IMR-90 (cell line): Measurements from ENCODE around the gene FFAR1. TPM values are rescaled to one million over a fixed set of nuclear protein-coding genes. Genes with fewer than 3 reads are reported as not detected.

Source experiments
- ATAC-seq: fragments of 200-7000 bp; cut with Tn5 transposase; 2 replicates; pipeline ENCODE4 v1.9.1; 2020; ENCODE audit warnings: low read depth, mild to moderate bottlenecking, moderate library complexity
- BruUV-seq: library from RNA; stranded (reverse); fragments of 400-500 nt; replicated peaks from 2 replicates; lab custom pipeline; 2021; lab: Mats Ljungman, UMichigan
- CTCF ChIA-PET: fragments of 300-600 bp; formaldehyde crosslinking; extraction: SDS; loops from one replicate; lab custom pipeline; 2021; ENCODE audit warnings: antibody characterized with exemption; lab: Yijun Ruan, JAX
- POLR2A ChIA-PET: fragments of 300-600 bp; sonication (Branson Sonifier 250); formaldehyde crosslinking; loops from one replicate; lab custom pipeline; 2022; ENCODE audit warnings: antibody characterized with exemption; ENCODE audit not compliant: unreplicated experiment; lab: Charles Lee
- DNase-seq: peaks from one replicate; pipeline ENCODE4 v3.0.0; 2013
- H2AFZ ChIP-seq: replicated peaks from 2 replicates; pipeline ENCODE3; 2013; ENCODE audit warnings: low read length, mild to moderate bottlenecking; ENCODE audit not compliant: poor library complexity
- H2AK5ac ChIP-seq: 2 replicates; pipeline ENCODE4 v1.6.1; 2013; ENCODE audit warnings: low read depth, low read length, inconsistent platforms
- H2AK9ac ChIP-seq: replicated peaks from 2 replicates; pipeline ENCODE3; 2013; ENCODE audit warnings: mild to moderate bottlenecking, low read depth, low read length, moderate library complexity; ENCODE audit not compliant: poor library complexity
- H2BK120ac ChIP-seq: 2 replicates; pipeline ENCODE4 v1.6.1; 2013; ENCODE audit warnings: low read depth, low read length, inconsistent platforms
- H2BK15ac ChIP-seq: 3 replicates; pipeline ENCODE4 v1.6.1; 2013; ENCODE audit warnings: low read depth, low read length, inconsistent platforms
- H2BK20ac ChIP-seq: 2 replicates; pipeline ENCODE4 v1.6.1; 2013; ENCODE audit warnings: low read depth, mild to moderate bottlenecking, inconsistent platforms, low read length, moderate library complexity
- H2BK5ac ChIP-seq: 2 replicates; pipeline ENCODE4 v1.6.1; 2013; ENCODE audit warnings: mild to moderate bottlenecking, low read depth, low read length, inconsistent platforms; ENCODE audit not compliant: poor library complexity, severe bottlenecking
- H3K14ac ChIP-seq: replicated peaks from 2 replicates; pipeline ENCODE4 v1.6.1; 2013; ENCODE audit warnings: low read depth, low read length, inconsistent platforms
- H3K18ac ChIP-seq: 2 replicates; pipeline ENCODE4 v1.6.1; 2013; ENCODE audit warnings: low read depth, low read length, control low read depth
- H3K23ac ChIP-seq: 2 replicates; pipeline ENCODE4 v1.6.1; 2013; ENCODE audit warnings: low read depth, low read length, inconsistent platforms
- H3K27ac ChIP-seq: 2 replicates; pipeline ENCODE4 v1.5.1; 2013; ENCODE audit warnings: mild to moderate bottlenecking, control low read depth, low read length; ENCODE audit not compliant: insufficient read depth
- H3K27me3 ChIP-seq: 2 replicates; pipeline ENCODE4 v1.6.1; 2013; ENCODE audit warnings: low read length; ENCODE audit not compliant: control insufficient read depth, insufficient read depth
- H3K36me3 ChIP-seq: 2 replicates; pipeline ENCODE4 v1.6.1; 2013; ENCODE audit warnings: low read length, mixed read lengths; ENCODE audit not compliant: control insufficient read depth, insufficient read depth
- H3K4ac ChIP-seq: 2 replicates; pipeline ENCODE4 v1.6.1; 2013; ENCODE audit warnings: low read depth, low read length, inconsistent platforms
- H3K4me1 ChIP-seq: 2 replicates; pipeline ENCODE4 v1.6.1; 2013; ENCODE audit warnings: low read length, mixed read lengths; ENCODE audit not compliant: control insufficient read depth, insufficient read depth
- H3K4me2 ChIP-seq: 2 replicates; pipeline ENCODE4 v1.6.1; 2013; ENCODE audit warnings: low read depth, mild to moderate bottlenecking, control low read depth, low read length, moderate library complexity
- H3K4me3 ChIP-seq: 2 replicates; pipeline ENCODE4 v1.5.1; 2013; ENCODE audit warnings: low read depth, mild to moderate bottlenecking, control low read depth, low read length, moderate library complexity; ENCODE audit not compliant: insufficient read depth
- H3K56ac ChIP-seq: 2 replicates; pipeline ENCODE4 v1.6.1; 2013; ENCODE audit warnings: low read length, inconsistent platforms; ENCODE audit not compliant: insufficient read depth; ENCODE audit errors: extremely low read depth
- H3K79me1 ChIP-seq, 2 experiments: 2 replicates each; pipeline ENCODE4 v1.6.1; 2013; ENCODE audit warnings: low read length in 2 of 2, inconsistent platforms in 1 of 2, low read depth in 1 of 2
- H3K9ac ChIP-seq: 2 replicates; pipeline ENCODE4 v1.6.1; 2013; ENCODE audit warnings: low read depth, low read length, control low read depth
- H3K9me1 ChIP-seq: 2 replicates; pipeline ENCODE4 v1.6.1; 2013; ENCODE audit warnings: low read length, inconsistent platforms; ENCODE audit not compliant: insufficient read depth
- H3K9me3 ChIP-seq: 2 replicates; pipeline ENCODE4 v1.6.1; 2013; ENCODE audit warnings: low read length; ENCODE audit not compliant: control insufficient read depth, insufficient read depth
- H4K20me1 ChIP-seq: 2 replicates; pipeline ENCODE4 v1.6.1; 2013; ENCODE audit warnings: low read length, inconsistent platforms; ENCODE audit not compliant: insufficient read depth
- H4K5ac ChIP-seq: 2 replicates; pipeline ENCODE4 v1.6.1; 2013; ENCODE audit warnings: mild to moderate bottlenecking, low read depth, low read length, control low read depth
- H4K8ac ChIP-seq, 2 experiments: 2 replicates each; pipeline ENCODE4 v1.6.1; 2013; ENCODE audit warnings: low read depth in 2 of 2, low read length in 2 of 2, control low read depth in 1 of 2, inconsistent platforms in 1 of 2
- H4K91ac ChIP-seq: 2 replicates; pipeline ENCODE4 v1.6.1; 2013; ENCODE audit warnings: low read depth, low read length, inconsistent platforms; ENCODE audit not compliant: insufficient read depth
- BHLHE40 ChIP-seq: fragments of 150-350 bp; IDR thresholded peaks from 2 replicates; pipeline ENCODE4 v1.6.1; 2016; ENCODE audit warnings: mild to moderate bottlenecking, low read depth, low read length
- CEBPB ChIP-seq: IDR thresholded peaks from 2 replicates; pipeline ENCODE4 v1.6.1; 2012; ENCODE audit warnings: low read depth, low read length, improper control_type of control experiment
- CHD1 ChIP-seq: IDR thresholded peaks from 2 replicates; pipeline ENCODE4 v1.6.1; 2012; ENCODE audit warnings: low read depth, low read length, improper control_type of control experiment
- FOS ChIP-seq: fragments of 150-350 bp; IDR thresholded peaks from 2 replicates; pipeline ENCODE4 v1.6.1; 2016; ENCODE audit warnings: low read depth, low read length
- MAFK ChIP-seq: IDR thresholded peaks from 2 replicates; pipeline ENCODE4 v1.6.1; 2012; ENCODE audit warnings: low read depth, low read length, improper control_type of control experiment
- MAZ ChIP-seq: IDR thresholded peaks from 2 replicates; pipeline ENCODE4 v1.6.1; 2012; ENCODE audit warnings: low read depth, mild to moderate bottlenecking, low read length, improper control_type of control experiment, moderate library complexity, borderline replicate concordance
- MXI1 ChIP-seq: IDR thresholded peaks from 2 replicates; pipeline ENCODE4 v1.6.1; 2012; ENCODE audit warnings: low read depth, mild to moderate bottlenecking, low read length, moderate library complexity, borderline replicate concordance
- NFE2L2 ChIP-seq: fragments of 150-350 bp; IDR thresholded peaks from 2 replicates; pipeline ENCODE4 v1.6.1; 2016; ENCODE audit warnings: low read depth, mild to moderate bottlenecking, low read length
- POLR2A ChIP-seq: IDR thresholded peaks from 2 replicates; pipeline ENCODE4 v1.6.1; 2012; ENCODE audit warnings: mild to moderate bottlenecking, low read depth, low read length
- RAD21 ChIP-seq: IDR thresholded peaks from 2 replicates; pipeline ENCODE4 v1.6.1; 2012; ENCODE audit warnings: low read length, improper control_type of control experiment
- RCOR1 ChIP-seq: IDR thresholded peaks from 2 replicates; pipeline ENCODE4 v1.6.1; 2012; ENCODE audit warnings: mild to moderate bottlenecking, low read length, improper control_type of control experiment; ENCODE audit not compliant: insufficient replicate concordance
- RFX5 ChIP-seq: IDR thresholded peaks from 2 replicates; pipeline ENCODE4 v1.8.0; 2012; ENCODE audit warnings: low read depth, mild to moderate bottlenecking, low read length, moderate library complexity
- SMC3 ChIP-seq: fragments of 150-350 bp; IDR thresholded peaks from 2 replicates; pipeline ENCODE4 v1.6.1; 2016; ENCODE audit warnings: low read depth, mild to moderate bottlenecking, antibody characterized with exemption, low read length, moderate library complexity
- whole genome bisulfite sequencing, 2 experiments: methylation state at CpG; one replicate each; pipeline versions ENCODE4 v1.1.5 to v1.1.7; 2013; ENCODE audit warnings: missing lambda C conversion rate in 2 of 2; ENCODE audit not compliant: insufficient read length in 1 of 2; ENCODE audit errors: extremely low coverage in 2 of 2; 5-methylcytosine and 5-hydroxymethylcytosine counted together
- dilution Hi-C: fragments of 300-500 bp; cut with HindIII; formaldehyde crosslinking; loops from one replicate; pipeline ENCODE4 v1.14.3; 2018; ENCODE audit warnings: low sequenced_read_pairs; ENCODE audit not compliant: unreplicated experiment
- in situ Hi-C: fragments of 300-500 bp; cut with MboI; formaldehyde crosslinking; loops from 3 replicates; pipeline ENCODE4 v1.14.3; 2019; ENCODE audit warnings: low sequenced_read_pairs, inconsistent platforms, mixed read lengths
- intact Hi-C: fragments of 100-400 bp; cut with micrococcal nuclease; formaldehyde crosslinking; loops from 2 replicates; pipeline ENCODE4 v1.10.0; 2022
- polyA plus RNA-seq, 3 experiments: library from polyadenylated mRNA; depleted of rRNA; stranded (reverse); fragments of >200 nt; gene quantifications; 2 replicates each; pipeline ENCODE4 v1.2.3, GENCODE V29; 2012; ENCODE audit warnings: low replicate concordance in 1 of 3
- total RNA-seq: library from RNA; depleted of rRNA; stranded (reverse); fragments of >200 nt; gene quantifications from 2 replicates; pipeline ENCODE4 v1.2.3, GENCODE V29; 2012
- TF ChIP-seq, protein P1 (sequence below): fragments of 150-350 bp; IDR thresholded peaks from 2 replicates; pipeline ENCODE4 v1.6.1; 2016; ENCODE audit warnings: low read depth, mild to moderate bottlenecking, low read length, moderate library complexity, borderline replicate concordance
- TF ChIP-seq, protein P2 (sequence below): conservative IDR thresholded peaks from 2 replicates; pipeline ENCODE4 v1.5.1; 2012; ENCODE audit warnings: mild to moderate bottlenecking, low read depth, low read length, improper control_type of control experiment
- TF ChIP-seq, protein P3 (sequence below): fragments of 150-350 bp; IDR thresholded peaks from 2 replicates; pipeline ENCODE4 v1.6.1; 2017; ENCODE audit warnings: mild to moderate bottlenecking, antibody characterized with exemption, low read length, low read depth

Gene FFAR1
- total and polyA plus RNA-seq, 2 of the 4 experiments (the other 2 are of a cell fraction) = not detected

GRCh38 chr19:35365303-35365702 is 17.6 kb downstream of the FFAR1 start:
- no peaks in the 10 kb centered on the region for H3K9me1 ChIP-seq
- POLR2A ChIA-PET = no interaction called here
- WGBS, 2 experiments = 60% methylated on average over 1 of the region's 4 CpGs; no CpG with 5 or more reads in 1 of the 2 experiments
- no peak overlapping the region for H2BK120ac ChIP-seq
- no TSS peak for BruUV-seq
- no peak overlapping the region for H4K91ac ChIP-seq
- no peak overlapping the region for H3K4ac ChIP-seq
- no peaks in the 10 kb centered on the region for H3K79me1 ChIP-seq
- H3K56ac ChIP-seq = no peak overlapping the region
- no peak overlapping the region for H4K5ac ChIP-seq
- no peak overlapping the region for H2AFZ ChIP-seq
- H3K9ac ChIP-seq = no peak overlapping the region
- DNase-seq = no peak
- no peak overlapping the region for H3K4me2 ChIP-seq
- no peak for ATAC-seq
- no peak overlapping the region for H2BK15ac ChIP-seq
- peaks cover 8% of the 10 kb centered on the region for H3K27me3 ChIP-seq
- H3K36me3 ChIP-seq = no peaks in the 10 kb centered on the region
- H2AK5ac ChIP-seq = no peak overlapping the region
- H3K27ac ChIP-seq = no peak overlapping the region
- no peak overlapping the region for H4K8ac ChIP-seq
- CTCF ChIA-PET = no interaction called here
- no peak overlapping the region for H2BK20ac ChIP-seq
- H3K9me3 ChIP-seq = no peaks in the 10 kb centered on the region
- H2AK9ac ChIP-seq = no peak overlapping the region
- intact Hi-C loops = no loop called here
- H3K4me3 ChIP-seq = no peak overlapping the region
- H3K14ac ChIP-seq = no peak overlapping the region
- no peak overlapping the region for H3K18ac ChIP-seq
- dilution Hi-C loops = no loop called here
- H2BK5ac ChIP-seq = no peak overlapping the region
- in situ Hi-C loops = no loop called here
- TF ChIP-seq, protein P1, sequence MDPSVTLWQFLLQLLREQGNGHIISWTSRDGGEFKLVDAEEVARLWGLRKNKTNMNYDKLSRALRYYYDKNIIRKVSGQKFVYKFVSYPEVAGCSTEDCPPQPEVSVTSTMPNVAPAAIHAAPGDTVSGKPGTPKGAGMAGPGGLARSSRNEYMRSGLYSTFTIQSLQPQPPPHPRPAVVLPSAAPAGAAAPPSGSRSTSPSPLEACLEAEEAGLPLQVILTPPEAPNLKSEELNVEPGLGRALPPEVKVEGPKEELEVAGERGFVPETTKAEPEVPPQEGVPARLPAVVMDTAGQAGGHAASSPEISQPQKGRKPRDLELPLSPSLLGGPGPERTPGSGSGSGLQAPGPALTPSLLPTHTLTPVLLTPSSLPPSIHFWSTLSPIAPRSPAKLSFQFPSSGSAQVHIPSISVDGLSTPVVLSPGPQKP = no peak
- TF ChIP-seq POLR2A = no peak
- TF ChIP-seq MAZ = no peak
- TF ChIP-seq MXI1 = no peak
- TF ChIP-seq, protein P2, sequence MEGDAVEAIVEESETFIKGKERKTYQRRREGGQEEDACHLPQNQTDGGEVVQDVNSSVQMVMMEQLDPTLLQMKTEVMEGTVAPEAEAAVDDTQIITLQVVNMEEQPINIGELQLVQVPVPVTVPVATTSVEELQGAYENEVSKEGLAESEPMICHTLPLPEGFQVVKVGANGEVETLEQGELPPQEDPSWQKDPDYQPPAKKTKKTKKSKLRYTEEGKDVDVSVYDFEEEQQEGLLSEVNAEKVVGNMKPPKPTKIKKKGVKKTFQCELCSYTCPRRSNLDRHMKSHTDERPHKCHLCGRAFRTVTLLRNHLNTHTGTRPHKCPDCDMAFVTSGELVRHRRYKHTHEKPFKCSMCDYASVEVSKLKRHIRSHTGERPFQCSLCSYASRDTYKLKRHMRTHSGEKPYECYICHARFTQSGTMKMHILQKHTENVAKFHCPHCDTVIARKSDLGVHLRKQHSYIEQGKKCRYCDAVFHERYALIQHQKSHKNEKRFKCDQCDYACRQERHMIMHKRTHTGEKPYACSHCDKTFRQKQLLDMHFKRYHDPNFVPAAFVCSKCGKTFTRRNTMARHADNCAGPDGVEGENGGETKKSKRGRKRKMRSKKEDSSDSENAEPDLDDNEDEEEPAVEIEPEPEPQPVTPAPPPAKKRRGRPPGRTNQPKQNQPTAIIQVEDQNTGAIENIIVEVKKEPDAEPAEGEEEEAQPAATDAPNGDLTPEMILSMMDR = no peak
- no peak for TF ChIP-seq RCOR1
- TF ChIP-seq CHD1 = no peak
- no peak for TF ChIP-seq SMC3
- TF ChIP-seq BHLHE40 = no peak
- TF ChIP-seq RAD21 = no peak
- no peak for TF ChIP-seq CEBPB
- no peak for TF ChIP-seq RFX5
- no peak for TF ChIP-seq MAFK
- TF ChIP-seq FOS = no peak
- no peak for TF ChIP-seq NFE2L2
- TF ChIP-seq, protein P3, sequence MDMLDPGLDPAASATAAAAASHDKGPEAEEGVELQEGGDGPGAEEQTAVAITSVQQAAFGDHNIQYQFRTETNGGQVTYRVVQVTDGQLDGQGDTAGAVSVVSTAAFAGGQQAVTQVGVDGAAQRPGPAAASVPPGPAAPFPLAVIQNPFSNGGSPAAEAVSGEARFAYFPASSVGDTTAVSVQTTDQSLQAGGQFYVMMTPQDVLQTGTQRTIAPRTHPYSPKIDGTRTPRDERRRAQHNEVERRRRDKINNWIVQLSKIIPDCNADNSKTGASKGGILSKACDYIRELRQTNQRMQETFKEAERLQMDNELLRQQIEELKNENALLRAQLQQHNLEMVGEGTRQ = no peak
- no peak overlapping the region for H3K23ac ChIP-seq
- H3K4me1 ChIP-seq = no peaks in the 10 kb centered on the region
- H4K20me1 ChIP-seq = no peaks in the 10 kb centered on the region
